Esophagus squamous epithelium (tissue), 4 donors: ENCODE measurements around the gene FAM83D.

Experiments used
- CTCF ChIP-seq, 6 experiments: fragments of 450-650 bp in 4 of 6; fragments of 200-600 bp in 2 of 6; sonication (generic) in 2 of 6; IDR thresholded peaks; one replicate each; pipeline ENCODE4 v1.5.1; 2016 to 2019; ENCODE audit warnings: antibody characterized with exemption in 6 of 6, mild to moderate bottlenecking in 4 of 6, moderate library complexity in 4 of 6
- POLR2A ChIP-seq, 4 donors: fragments of 450-650 bp; IDR thresholded peaks; one replicate each; pipeline ENCODE4 v1.6.1; 2017; ENCODE audit warnings: antibody characterized with exemption in 4 of 4, mild to moderate bottlenecking in 4 of 4, moderate library complexity in 3 of 4

- TF ChIP-seq CTCF (IDR thresholded peaks at IDR 0.05): peak in 1 of 6 experiments; percentile 15
- no peak for TF ChIP-seq POLR2A (IDR thresholded peaks at IDR 0.05)
These were observed 60.4 kb downstream of the FAM83D start for GRCh38 chr20:38986663-38987062.
